Measurements from ENCODE around the gene CUX1. TPM values are rescaled to one million over a fixed set of nuclear protein-coding genes. Genes with fewer than 3 reads are reported as not detected.

The CUX1 gene
- total and polyA plus RNA-seq, 2 of the 13 experiments (the other 11 are each of a cell fraction or from before 2014, with no cell fraction given) = 13.7 to 14.9 TPM

DNA sequence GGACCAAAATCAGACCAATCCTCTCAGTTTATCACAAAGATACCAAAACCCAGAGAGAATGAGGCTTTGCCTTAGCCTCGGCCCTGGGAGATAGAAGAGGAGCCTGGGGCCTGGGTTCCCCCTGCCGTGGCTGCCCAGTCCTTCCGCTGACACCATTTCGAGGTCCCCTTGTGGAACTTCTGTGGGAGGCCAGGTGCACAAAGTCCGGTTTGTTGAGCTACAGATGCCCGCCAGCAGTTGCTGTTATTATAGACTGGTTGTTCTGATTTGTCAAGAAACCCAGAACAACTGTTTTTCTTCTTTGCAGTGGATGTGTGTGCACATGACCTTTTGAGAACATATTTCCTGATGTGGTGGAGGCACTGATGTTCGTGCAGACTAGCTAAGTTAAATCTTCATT lies 47.6 kb downstream of the CUX1 start (continued):
- TF ChIP-seq ZNF780A (CRISPR knock-in tag; IDR thresholded peaks at IDR 0.05) (no peak), NCOR1 (IDR thresholded peaks at IDR 0.05; ENCODE audit: borderline replicate concordance, low read length) (no peak), AGO2 (optimal IDR thresholded peaks at IDR 0.05; ENCODE audit: low read depth, low read length) (no peak), ZBTB38 (CRISPR knock-in tag; IDR thresholded peaks at IDR 0.05) (peak; percentile 72), SOX5 (CRISPR knock-in tag; IDR thresholded peaks at IDR 0.05; ENCODE audit: borderline replicate concordance) (0 out of 2 replicates have a peak, but pooled peaks have one; percentile 22), RFX3 (CRISPR knock-in tag; IDR thresholded peaks at IDR 0.05) (no peak), SPEN (CRISPR knock-in tag; IDR thresholded peaks at IDR 0.05; ENCODE audit: low read depth) (no peak), SOX6 (IDR thresholded peaks at IDR 0.05) (no peak), SOX6 (CRISPR knock-in tag; IDR thresholded peaks at IDR 0.05) (peak; percentile 18; the same call in 1 of the 2 replicates), ZFX (CRISPR knock-in tag; IDR thresholded peaks at IDR 0.05; ENCODE audit: low read depth) (no peak)
- TF ChIP-seq, protein P1, sequence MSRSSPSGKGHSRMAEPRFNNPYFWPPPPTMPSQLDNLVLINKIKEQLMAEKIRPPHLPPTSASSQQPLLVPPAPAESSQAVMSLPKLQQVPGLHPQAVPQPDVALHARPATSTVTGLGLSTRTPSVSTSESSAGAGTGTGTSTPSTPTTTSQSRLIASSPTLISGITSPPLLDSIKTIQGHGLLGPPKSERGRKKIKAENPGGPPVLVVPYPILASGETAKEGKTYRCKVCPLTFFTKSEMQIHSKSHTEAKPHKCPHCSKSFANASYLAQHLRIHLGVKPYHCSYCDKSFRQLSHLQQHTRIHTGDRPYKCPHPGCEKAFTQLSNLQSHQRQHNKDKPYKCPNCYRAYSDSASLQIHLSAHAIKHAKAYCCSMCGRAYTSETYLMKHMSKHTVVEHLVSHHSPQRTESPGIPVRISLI (CRISPR knock-in tag; IDR thresholded peaks at IDR 0.05; ENCODE audit: borderline replicate concordance) = no peak
- TF ChIP-seq, protein P2, sequence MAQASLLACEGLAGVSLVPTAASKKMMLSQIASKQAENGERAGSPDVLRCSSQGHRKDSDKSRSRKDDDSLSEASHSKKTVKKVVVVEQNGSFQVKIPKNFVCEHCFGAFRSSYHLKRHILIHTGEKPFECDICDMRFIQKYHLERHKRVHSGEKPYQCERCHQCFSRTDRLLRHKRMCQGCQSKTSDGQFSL (CRISPR knock-in tag; IDR thresholded peaks at IDR 0.05) = no peak

DNA sequence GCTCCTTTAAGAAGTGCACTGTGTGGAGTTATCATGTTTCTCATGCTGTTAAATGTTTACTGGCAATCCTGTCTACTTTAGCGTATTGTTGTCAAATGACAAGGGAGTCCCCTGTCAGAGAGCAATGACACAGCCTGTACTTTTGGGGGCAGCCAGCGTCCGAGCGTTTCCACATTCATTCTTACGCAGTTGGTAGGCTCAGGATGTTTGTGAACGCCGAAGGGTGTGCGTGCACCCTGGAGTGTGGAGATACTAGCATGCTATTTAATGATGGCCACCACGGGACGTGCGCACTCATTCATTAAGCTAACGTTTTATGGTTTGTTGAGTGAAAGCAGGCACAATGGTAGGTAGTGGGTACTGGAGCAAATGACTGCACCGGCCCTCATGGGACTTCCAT lies 48.0 kb downstream of the CUX1 start:
- no peak for ATAC-seq
- Histone ChIP-seq H2AFZ (ENCODE audit: low read length) (no peak overlapping the region), H3K27me3 (ENCODE audit: control insufficient read depth in 1 of 2, insufficient read depth in 2 of 2, low read length in 2 of 2) (no peaks in the 10 kb centered on the region), H3K4me1 (ENCODE audit: insufficient read depth, low read length) (peaks cover 83% of the 10 kb centered on the region), H4K20me1 (ENCODE audit: insufficient read depth, low read length) (peaks cover 23% of the 10 kb centered on the region), H3K27ac (ENCODE audit: extremely low read length, insufficient read depth, low read length) (no peak overlapping the region), H3K4me2 (ENCODE audit: low read depth, low read length) (0 out of 2 replicates have a peak overlapping the region, but pooled peaks have one; percentile 21), H3K9ac (ENCODE audit: insufficient read depth, low read depth, low read length) (no peak overlapping the region), H3K4me3 (replicated peaks in 1 of 3; ENCODE audit: insufficient read depth in 1 of 3, low read depth in 2 of 3, low read length in 3 of 3) (no peak overlapping the region), H3K36me3 (replicated peaks in 1 of 2; ENCODE audit: control insufficient read depth in 1 of 2, insufficient read depth in 2 of 2, low read length in 2 of 2) (0 out of 5 replicates have a peak, but pooled peaks cover 0 to 4% of the 10 kb centered on the region in 2 experiments), H3K9me3 (ENCODE audit: low read length) (no peaks in the 10 kb centered on the region), H3K79me2 (ENCODE audit: insufficient read depth, low read length) (peaks cover 66% of the 10 kb centered on the region)
- TF ChIP-seq, protein P3, sequence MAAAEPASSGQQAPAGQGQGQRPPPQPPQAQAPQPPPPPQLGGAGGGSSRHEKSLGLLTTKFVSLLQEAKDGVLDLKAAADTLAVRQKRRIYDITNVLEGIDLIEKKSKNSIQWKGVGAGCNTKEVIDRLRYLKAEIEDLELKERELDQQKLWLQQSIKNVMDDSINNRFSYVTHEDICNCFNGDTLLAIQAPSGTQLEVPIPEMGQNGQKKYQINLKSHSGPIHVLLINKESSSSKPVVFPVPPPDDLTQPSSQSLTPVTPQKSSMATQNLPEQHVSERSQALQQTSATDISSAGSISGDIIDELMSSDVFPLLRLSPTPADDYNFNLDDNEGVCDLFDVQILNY (CRISPR knock-in tag; conservative IDR thresholded peaks at IDR 0.05) = no peak
- TF ChIP-seq ZBTB38 (CRISPR knock-in tag; IDR thresholded peaks at IDR 0.05) (0 out of 2 replicates have a peak, but pooled peaks have one; percentile 5), ZNF788 (CRISPR knock-in tag; IDR thresholded peaks at IDR 0.05; ENCODE audit: borderline replicate concordance) (no peak), MIER2 (CRISPR knock-in tag; IDR thresholded peaks at IDR 0.05) (no peak), RBM22 (optimal IDR thresholded peaks at IDR 0.05; ENCODE audit: low read length) (no peak), ZMYM4 (CRISPR knock-in tag; IDR thresholded peaks at IDR 0.05) (no peak)
- TF ChIP-seq, protein P4, sequence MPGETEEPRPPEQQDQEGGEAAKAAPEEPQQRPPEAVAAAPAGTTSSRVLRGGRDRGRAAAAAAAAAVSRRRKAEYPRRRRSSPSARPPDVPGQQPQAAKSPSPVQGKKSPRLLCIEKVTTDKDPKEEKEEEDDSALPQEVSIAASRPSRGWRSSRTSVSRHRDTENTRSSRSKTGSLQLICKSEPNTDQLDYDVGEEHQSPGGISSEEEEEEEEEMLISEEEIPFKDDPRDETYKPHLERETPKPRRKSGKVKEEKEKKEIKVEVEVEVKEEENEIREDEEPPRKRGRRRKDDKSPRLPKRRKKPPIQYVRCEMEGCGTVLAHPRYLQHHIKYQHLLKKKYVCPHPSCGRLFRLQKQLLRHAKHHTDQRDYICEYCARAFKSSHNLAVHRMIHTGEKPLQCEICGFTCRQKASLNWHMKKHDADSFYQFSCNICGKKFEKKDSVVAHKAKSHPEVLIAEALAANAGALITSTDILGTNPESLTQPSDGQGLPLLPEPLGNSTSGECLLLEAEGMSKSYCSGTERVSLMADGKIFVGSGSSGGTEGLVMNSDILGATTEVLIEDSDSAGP (CRISPR knock-in tag; IDR thresholded peaks at IDR 0.05; ENCODE audit: borderline replicate concordance) = peak; percentile 24; the same call in 1 of the 2 replicates
- intact Hi-C loops (cut with micrococcal nuclease; ENCODE audit: unreplicated experiment) (no loop called here), in situ Hi-C loops (cut with HindIII; ENCODE audit: extremely low pct_ligation_motif_present, low pct_unique_long_range_greater_than_20kb) (no loop called here)
- ChIA-PET POLR2A (interaction anchor here (0.7 to 1.4 kb wide), 2 partner anchors 9 to 121 kb away, joined by 3 to 6 read pairs; no protein-coding TSS in a partner anchor), CTCF (ENCODE audit: low intra/inter-chr PET ratio, low total read pairs) (no interaction called here)
- BruUV-seq (replicated peaks) = no TSS peak
- no peak for FAIRE-seq
- 91% methylated on average over 13 of the region's 13 CpGs for WGBS (ENCODE audit: low lambda C conversion rate)
- no peak for DNase-seq (ENCODE audit: low spot score)
